HepG2 (cell line): ENCODE data around the gene VMO1. TPM values are rescaled to one million over a fixed set of nuclear protein-coding genes. Genes with fewer than 3 reads are reported as not detected.

Experiments
- ATAC-seq: fragments of 200-7000 bp; cut with Tn5 transposase; 3 replicates; pipeline ENCODE4 v1.9.1; 2020; ENCODE audit warnings: mild to moderate bottlenecking, moderate library complexity
- BruUV-seq: library from RNA; stranded (reverse); fragments of 400-500 nt; replicated peaks from 2 replicates; lab custom pipeline; 2021; lab: Mats Ljungman, UMichigan
- CTCF ChIA-PET: fragments of 300-600 bp; formaldehyde crosslinking; extraction: SDS; loops from one replicate; lab custom pipeline; 2021; ENCODE audit warnings: low total read pairs, inconsistent platforms, low intra/inter-chr PET ratio; lab: Yijun Ruan, JAX
- POLR2A ChIA-PET: fragments of 350-600 bp; sonication (Branson Sonifier 250); formaldehyde crosslinking; loops from one replicate; lab custom pipeline; 2020; ENCODE audit warnings: antibody characterized with exemption, inconsistent platforms; lab: Yijun Ruan, JAX
- DNase-seq: peaks from one replicate; pipeline ENCODE4 v3.0.0-alpha.2; 2015; ENCODE audit warnings: low spot score
- FAIRE-seq: peaks from 3 replicates; lab custom pipeline; 2011; peaks lifted over from hg19 to GRCh38; lab: Jason Lieb, UNC
- H2AFZ ChIP-seq: one replicate; pipeline ENCODE4 v1.6.1; 2011; ENCODE audit warnings: low read length, inconsistent platforms
- H3K27ac ChIP-seq: fragments of 300-600 bp; 3 replicates; pipeline ENCODE4 v1.8.0; 2011; ENCODE audit warnings: mixed run types, mild to moderate bottlenecking, mixed read lengths, low read length, inconsistent platforms; ENCODE audit not compliant: insufficient read depth; ENCODE audit errors: extremely low read length
- H3K27me3 ChIP-seq, 2 experiments: fragments of 200-600 bp in 1 of 2; 2 replicates in 1 of 2; 3 replicates in 1 of 2; pipeline versions ENCODE4 v1.6.0 to v1.8.0; 2011; ENCODE audit warnings: low read length in 2 of 2, mild to moderate bottlenecking in 2 of 2, moderate library complexity in 2 of 2, inconsistent platforms in 1 of 2; ENCODE audit not compliant: insufficient read depth in 2 of 2, control insufficient read depth in 1 of 2
- H3K36me3 ChIP-seq, 2 experiments: fragments of 200-600 bp in 1 of 2; replicated peaks in 1 of 2; 2 replicates in 1 of 2; 3 replicates in 1 of 2; pipeline versions ENCODE4 v1.5.1 to v1.8.0; 2011; ENCODE audit warnings: low read length in 2 of 2, inconsistent platforms in 1 of 2; ENCODE audit not compliant: insufficient read depth in 2 of 2, control insufficient read depth in 1 of 2
- H3K4me1 ChIP-seq: 2 replicates; pipeline ENCODE4 v1.5.1; 2012; ENCODE audit warnings: low read length, inconsistent platforms; ENCODE audit not compliant: insufficient read depth
- H3K4me2 ChIP-seq: 2 replicates; pipeline ENCODE4 v1.6.0; 2011; ENCODE audit warnings: low read depth, low read length, inconsistent platforms
- H3K4me3 ChIP-seq, 3 experiments: fragments of 200-600 bp in 1 of 3; sonication (generic), shearing (Covaris generic) in 1 of 3; replicated peaks in 1 of 3; 2 replicates each; pipeline ENCODE4 v1.5.1; 2011 to 2016; ENCODE audit warnings: low read length in 3 of 3, inconsistent platforms in 2 of 3, low read depth in 2 of 3, mild to moderate bottlenecking in 2 of 3, control low read depth in 1 of 3, mixed read lengths in 1 of 3; ENCODE audit not compliant: insufficient read depth in 1 of 3
- H3K79me2 ChIP-seq: one replicate; pipeline ENCODE4 v1.6.1; 2011; ENCODE audit warnings: low read length, inconsistent platforms; ENCODE audit not compliant: insufficient read depth
- H3K9ac ChIP-seq: 2 replicates; pipeline ENCODE4 v1.6.0; 2011; ENCODE audit warnings: mild to moderate bottlenecking, low read depth, low read length, inconsistent platforms; ENCODE audit not compliant: insufficient read depth
- H3K9me3 ChIP-seq: 2 replicates; pipeline ENCODE4 v1.5.1; 2012; ENCODE audit warnings: mild to moderate bottlenecking, low read length
- H4K20me1 ChIP-seq: 2 replicates; pipeline ENCODE4 v1.6.0; 2011; ENCODE audit warnings: inconsistent platforms, mild to moderate bottlenecking, low read length, moderate library complexity; ENCODE audit not compliant: insufficient read depth
- ARID3A ChIP-seq: IDR thresholded peaks from 2 replicates; pipeline ENCODE4 v1.6.1; 2012; ENCODE audit warnings: low read depth, low read length, improper control_type of control experiment
- FOSL1 ChIP-seq: sonication (generic); formaldehyde crosslinking; IDR thresholded peaks from 2 replicates; pipeline ENCODE4 v1.9.0; 2021; ENCODE audit warnings: missing genetic modification reagents, borderline replicate concordance
- IRX3 ChIP-seq: sonication (generic); formaldehyde crosslinking; IDR thresholded peaks from 2 replicates; pipeline ENCODE4 v1.8.1; 2023; ENCODE audit warnings: mild to moderate bottlenecking, low read depth, missing genetic modification reagents, borderline replicate concordance
- MAZ ChIP-seq, 2 experiments: sonication (generic) in 1 of 2; formaldehyde crosslinking in 1 of 2; IDR thresholded peaks; 2 replicates each; pipeline versions ENCODE4 v1.5.0 to v1.6.1; 2012 to 2020; ENCODE audit warnings: low read depth in 2 of 2, mild to moderate bottlenecking in 2 of 2, borderline replicate concordance in 1 of 2, improper control_type of control experiment in 1 of 2, low read length in 1 of 2, missing genetic modification reagents in 1 of 2, moderate library complexity in 1 of 2
- PLRG1 ChIP-seq: fragments of 450-650 bp; conservative IDR thresholded peaks from 2 replicates; pipeline ENCODE4 v1.6.1; 2016
- PPARG ChIP-seq: conservative IDR thresholded peaks from 2 replicates; pipeline ENCODE4 v1.6.1; 2016; ENCODE audit warnings: missing biosample characterization, missing genetic modification reagents
- SIN3B ChIP-seq: fragments of 150-350 bp; IDR thresholded peaks from 2 replicates; pipeline ENCODE4 v1.6.1; 2014; ENCODE audit warnings: low read length
- THAP11 ChIP-seq: IDR thresholded peaks from 2 replicates; pipeline ENCODE4 v1.6.1; 2016; ENCODE audit warnings: missing biosample characterization, missing genetic modification reagents
- ZBTB20 ChIP-seq: sonication (generic); formaldehyde crosslinking; IDR thresholded peaks from 2 replicates; pipeline ENCODE4 v1.8.1; 2023; ENCODE audit warnings: missing genetic modification reagents, low read depth, mild to moderate bottlenecking, borderline replicate concordance
- ZNF121 ChIP-seq: sonication (generic); formaldehyde crosslinking; IDR thresholded peaks from 2 replicates; pipeline ENCODE4 v1.5.0; 2020; ENCODE audit warnings: mild to moderate bottlenecking, missing genetic modification reagents
- ZNF383 ChIP-seq: sonication (generic); formaldehyde crosslinking; IDR thresholded peaks from 2 replicates; pipeline ENCODE4 v1.4.0; 2020; ENCODE audit warnings: missing genetic modification reagents, mild to moderate bottlenecking, borderline replicate concordance
- ZNF430 ChIP-seq: sonication (generic); formaldehyde crosslinking; IDR thresholded peaks from 2 replicates; pipeline ENCODE4 v1.9.0; 2021; ENCODE audit warnings: mild to moderate bottlenecking, missing genetic modification reagents
- ZNF510 ChIP-seq: sonication (generic); formaldehyde crosslinking; IDR thresholded peaks from 2 replicates; pipeline ENCODE4 v1.4.0; 2020; ENCODE audit warnings: low read depth, mild to moderate bottlenecking, missing genetic modification reagents
- ZNF549 ChIP-seq: sonication (generic); formaldehyde crosslinking; IDR thresholded peaks from 2 replicates; pipeline ENCODE4 v1.5.0; 2020; ENCODE audit warnings: missing genetic modification reagents
- ZNF615 ChIP-seq: sonication (generic); formaldehyde crosslinking; IDR thresholded peaks from 2 replicates; pipeline ENCODE4 v1.5.0; 2020; ENCODE audit warnings: mild to moderate bottlenecking, missing genetic modification reagents, borderline replicate concordance
- ZNF709 ChIP-seq: sonication (generic); formaldehyde crosslinking; IDR thresholded peaks from 2 replicates; pipeline ENCODE4 v1.5.0; 2020; ENCODE audit warnings: mild to moderate bottlenecking, missing genetic modification reagents
- ZNF83 ChIP-seq: sonication (generic); formaldehyde crosslinking; IDR thresholded peaks from 2 replicates; pipeline ENCODE4 v1.4.0; 2020; ENCODE audit warnings: missing genetic modification reagents, mild to moderate bottlenecking, borderline replicate concordance
- WGBS: methylation state at CpG from one replicate; pipeline ENCODE4 v1.1.6; 2017; ENCODE audit warnings: low lambda C conversion rate; 5-methylcytosine and 5-hydroxymethylcytosine counted together
- in situ Hi-C: cut with HindIII; loops from 2 replicates; pipeline ENCODE4 v1.10.0; 2017; ENCODE audit warnings: low pct_unique_long_range_greater_than_20kb; ENCODE audit not compliant: extremely low pct_ligation_motif_present
- intact Hi-C: fragments of 100-400 bp; cut with micrococcal nuclease; formaldehyde crosslinking; loops from one replicate; pipeline ENCODE4 v1.10.0; 2022; ENCODE audit not compliant: unreplicated experiment
- polyA plus RNA-seq, 8 experiments: library from polyadenylated mRNA; depleted of rRNA in 3 of 8; stranded (reverse) in 7 of 8; unstranded in 1 of 8; fragments of >200 nt; fragmentation: Illumina TruSeq in 4 of 8; extraction: Trizol in 4 of 8; gene quantifications; 2 replicates each; pipeline versions ENCODE4 v1.2.1 to v1.2.3, GENCODE V29; 2011 to 2016; ENCODE audit warnings: low read depth in 4 of 8, missing spikeins in 1 of 8, mixed read lengths in 1 of 8; ENCODE audit not compliant: insufficient read depth in 1 of 8
- total RNA-seq, 5 experiments: library from RNA; depleted of rRNA; stranded (reverse); fragments of >200 nt; fragmentation: Illumina TruSeq; extraction: Trizol; gene quantifications; 2 replicates each; pipeline ENCODE4 v1.2.3, GENCODE V29; 2016; ENCODE audit warnings: low read depth in 1 of 5

VMO1 gene
- total and polyA plus RNA-seq, 2 of the 13 experiments (the other 11 are each of a cell fraction or from before 2014, with no cell fraction given): not detected

DNA sequence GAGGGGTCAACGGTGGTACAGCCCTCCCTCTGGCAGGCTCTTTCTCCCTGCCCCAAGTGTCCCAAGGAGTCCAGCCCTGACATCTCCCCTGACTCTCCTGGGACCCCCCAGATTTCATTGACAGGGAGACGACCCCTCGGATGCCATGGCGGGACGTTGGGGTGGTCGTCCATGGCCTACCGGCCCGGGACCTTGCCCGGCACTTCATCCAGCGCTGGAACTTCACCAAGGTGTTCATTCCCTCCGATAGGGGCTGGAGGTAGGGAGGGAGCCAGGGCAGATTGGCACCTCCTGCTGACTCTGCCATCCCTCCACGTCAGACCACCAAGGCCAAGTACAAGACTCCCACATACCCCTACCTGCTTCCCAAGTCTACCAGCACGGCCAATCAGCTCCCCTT lies 30.7 kb upstream of the VMO1 start:
- intact Hi-C loops: no loop called here
- no peaks in the 10 kb centered on the region for H4K20me1 ChIP-seq
- H3K4me3 ChIP-seq: no peak overlapping the region
- H3K9ac ChIP-seq: no peak overlapping the region
- H3K4me1 ChIP-seq: no peaks in the 10 kb centered on the region
- no TSS peak for BruUV-seq
- H3K9me3 ChIP-seq: no peaks in the 10 kb centered on the region
- 91% methylated on average over 10 of the region's 13 CpGs for WGBS
- H2AFZ ChIP-seq: no peak overlapping the region
- TF ChIP-seq ZNF615 (CRISPR knock-in tag): no peak
- no peak for TF ChIP-seq SIN3B
- TF ChIP-seq ZNF121 (CRISPR knock-in tag): no peak
- no peak for TF ChIP-seq ZNF430 (CRISPR knock-in tag)
- no peak for TF ChIP-seq ZNF510 (CRISPR knock-in tag)
- no peak for TF ChIP-seq FOSL1 (CRISPR knock-in tag)
- TF ChIP-seq PPARG (CRISPR knock-in tag): no peak
- no peak for TF ChIP-seq ZNF383 (CRISPR knock-in tag)
- no peak for TF ChIP-seq THAP11
- no peak for TF ChIP-seq ARID3A
- no peak for TF ChIP-seq ZNF709 (CRISPR knock-in tag)
- TF ChIP-seq ZBTB20 (CRISPR knock-in tag): no peak
- TF ChIP-seq MAZ (IDR thresholded peaks at IDR 0.05; ENCODE audit: borderline replicate concordance, low read depth, low read length): no peak
- no peak for TF ChIP-seq MAZ (CRISPR knock-in tag; IDR thresholded peaks at IDR 0.05; ENCODE audit: low read depth)
- no peak for TF ChIP-seq ZNF83
- TF ChIP-seq ZNF549 (CRISPR knock-in tag): no peak
- no peak for TF ChIP-seq IRX3
- TF ChIP-seq PLRG1: no peak
- H3K27me3 ChIP-seq: no peaks in the 10 kb centered on the region
- H3K79me2 ChIP-seq: no peaks in the 10 kb centered on the region
- CTCF ChIA-PET: no interaction called here
- H3K27ac ChIP-seq: no peak overlapping the region
- no peak for ATAC-seq
- peaks cover 8 to 12% of the 10 kb centered on the region in 2 experiments; a peak in 4 of 5 replicates for H3K36me3 ChIP-seq
- no peak for DNase-seq
- H3K4me2 ChIP-seq: no peak overlapping the region
- POLR2A ChIA-PET: no interaction called here
- FAIRE-seq: no peak
- in situ Hi-C loops: no loop called here
